ENCODE measurements around the gene DTX2.
"Not testable (repeated sequence)": the region's sequence is repeated elsewhere in the genome, so short reads cannot be mapped to it uniquely, and the experiment has no call there.

Gene DTX2

DNA sequence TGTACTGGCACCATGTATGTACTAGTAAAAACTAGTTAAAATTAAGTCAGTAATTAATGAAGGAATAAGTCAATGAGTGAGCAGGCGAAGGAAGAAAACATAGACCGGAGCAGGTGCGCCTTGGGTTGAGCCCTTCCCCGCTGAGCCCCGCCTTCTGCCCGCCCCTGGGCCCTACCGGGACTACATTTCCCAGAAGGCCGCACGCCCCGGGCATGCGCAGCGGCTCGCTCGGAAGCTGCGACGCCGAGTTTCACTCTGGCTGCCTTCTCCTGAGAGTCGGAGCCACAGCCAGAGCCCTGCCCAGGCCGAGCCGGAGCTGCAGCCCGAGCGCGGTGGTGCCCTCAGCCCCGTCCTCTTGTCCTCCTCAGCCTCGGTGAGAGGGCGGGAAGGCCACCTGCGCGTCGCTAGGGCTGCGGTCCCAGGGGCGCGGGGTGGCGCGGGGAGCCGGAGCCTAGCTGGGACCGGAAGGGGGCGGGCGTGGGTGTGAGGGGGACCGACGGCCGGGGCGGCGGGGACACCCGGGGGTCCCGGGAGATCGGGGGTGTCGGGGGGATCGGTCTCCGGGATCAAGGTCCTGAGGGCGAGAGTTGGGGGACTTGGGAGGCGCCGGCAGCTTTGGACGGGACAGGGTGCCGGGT is at the start of gene DTX2:
Gene DTX2 (plus strand): TSS at position 246 of the 638 bp plus-strand sequence. CDS start 18,801 bp downstream, outside the sequence.
- DNase-seq (ENCODE audit: low read depth in 2 of 2, low spot score in 1 of 2), result peak in 1 of 2 donors; percentile 12

DNA sequence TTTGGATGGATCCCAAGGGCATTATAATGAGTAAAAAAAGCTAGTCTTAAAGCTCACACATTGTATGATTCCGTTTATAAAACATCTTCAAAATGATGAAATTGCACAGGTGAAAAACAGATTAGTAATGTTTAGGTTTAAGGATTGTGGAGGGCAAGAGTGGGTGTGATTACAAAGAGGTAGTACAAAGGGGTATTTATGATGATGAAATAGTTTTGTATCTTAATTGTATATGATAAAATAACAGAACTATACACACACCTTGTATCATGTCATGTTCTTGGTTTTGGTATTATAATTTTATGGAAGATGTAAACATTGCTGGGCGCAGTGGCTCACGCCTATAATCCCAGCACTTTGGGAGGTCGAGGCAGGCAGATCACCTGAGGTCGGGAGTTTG is 49.3 kb upstream of the DTX2 start:
- DNase-seq (ENCODE audit: low read depth in 2 of 2, low spot score in 1 of 2), result no peak

GRCh38 chr7:76417654-76418310 is 43.7 kb upstream of the DTX2 start:
- DNase-seq (ENCODE audit: low read depth in 2 of 2, low spot score in 1 of 2), result not testable (repeated sequence)

- DNase-seq (ENCODE audit: low read depth in 2 of 2, low spot score in 1 of 2), result not testable (repeated sequence)
Observed at GRCh38 chr7:76421097-76421496, 40.4 kb upstream of the DTX2 start.

DNA sequence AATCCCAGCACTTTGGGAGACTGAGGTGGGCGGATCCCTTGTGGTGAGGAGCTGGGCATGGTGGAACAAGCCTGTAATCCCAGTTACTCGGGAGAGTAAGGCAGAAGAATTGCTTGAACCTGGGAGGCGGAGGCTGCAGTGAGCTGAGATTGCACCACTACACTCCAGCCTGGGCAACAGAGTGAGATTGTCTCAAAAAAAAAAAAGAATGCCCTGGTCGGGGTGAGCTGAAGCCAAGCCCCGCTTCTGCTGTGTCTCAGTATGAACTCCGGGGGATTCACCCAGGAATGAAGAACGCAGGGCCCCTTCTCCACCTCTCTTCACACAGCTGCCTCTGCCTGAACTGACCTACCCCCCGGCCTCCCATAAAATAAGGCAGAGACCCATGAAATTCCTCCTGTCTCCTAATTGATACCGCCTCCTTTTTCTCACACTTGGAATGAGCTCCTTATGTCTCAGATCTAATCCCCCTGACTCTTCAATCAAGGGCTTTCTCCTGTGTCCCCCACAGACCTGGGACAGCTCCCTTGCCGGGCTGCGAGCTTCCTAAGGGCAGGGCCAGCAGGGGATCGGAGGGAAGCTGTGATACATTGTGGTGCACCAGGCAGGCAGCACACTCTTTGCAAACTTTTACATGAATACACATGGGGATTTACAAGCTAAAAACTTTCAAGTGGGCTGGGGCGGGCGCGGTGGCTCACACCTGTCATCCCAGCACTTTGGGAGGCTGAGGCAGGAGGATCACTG is 37.7 kb upstream of the DTX2 start:
- no peak for DNase-seq (ENCODE audit: low read depth in 2 of 2, low spot score in 1 of 2)

GRCh38 chr7:76424413-76425111 is 36.9 kb upstream of the DTX2 start, which contains the start of gene ZP3:
ZP3 (plus strand) TSS chr7:76424950; CDS start chr7:76424965, 15 bp downstream.
- no peak for DNase-seq (ENCODE audit: low read depth in 2 of 2, low spot score in 1 of 2)

GRCh38 chr7:76425156-76425555 is 36.4 kb upstream of the DTX2 start:
- DNase-seq (ENCODE audit: low read depth in 2 of 2, low spot score in 1 of 2), result no peak

DNA sequence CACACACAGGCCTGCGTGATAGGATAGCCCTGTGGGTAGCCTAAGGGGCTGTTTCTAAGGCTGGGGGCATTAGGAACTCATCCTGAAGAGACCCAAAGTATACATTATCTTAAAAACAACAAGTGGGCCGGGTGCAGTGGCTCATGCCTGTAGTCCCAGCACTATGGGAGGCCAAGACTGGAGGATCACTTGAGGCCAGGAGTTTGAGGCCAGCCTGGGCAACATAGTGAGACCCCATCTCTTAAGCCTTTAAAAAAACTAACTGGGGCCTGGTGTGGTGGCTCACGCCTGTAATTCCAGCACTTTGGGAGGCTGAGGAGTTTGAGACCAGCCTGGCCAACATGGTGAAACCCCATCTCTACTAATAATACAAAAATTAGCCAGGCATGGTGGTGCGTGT is 36.0 kb upstream of the DTX2 start:
- not testable (repeated sequence) for DNase-seq (ENCODE audit: low read depth in 2 of 2, low spot score in 1 of 2)

- DNase-seq (ENCODE audit: low read depth in 2 of 2, low spot score in 1 of 2), result no peak
Observed at GRCh38 chr7:76426246-76426645, 35.3 kb upstream of the DTX2 start.

DNA sequence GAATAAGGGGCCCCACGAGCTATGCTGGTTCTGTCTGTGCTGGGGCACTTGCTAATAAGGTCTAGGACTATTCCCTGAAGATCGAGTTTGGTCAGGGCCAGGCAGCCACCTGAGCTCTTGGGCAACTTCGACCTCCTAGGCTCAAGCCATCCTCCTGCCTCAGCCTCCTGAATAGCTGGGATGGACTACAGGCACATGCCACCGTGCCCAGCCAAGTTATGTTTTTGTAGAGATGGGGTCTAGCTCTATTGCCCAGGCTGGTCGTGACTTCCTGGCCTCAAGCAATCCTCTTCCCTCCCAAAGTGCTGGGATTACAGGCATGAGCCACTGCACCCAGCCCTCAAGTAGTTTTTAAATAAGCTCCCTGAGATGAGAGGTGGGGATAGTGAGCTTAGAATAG is 33.9 kb upstream of the DTX2 start:
- no peak for DNase-seq (ENCODE audit: low read depth in 2 of 2, low spot score in 1 of 2)

GRCh38 chr7:76428149-76428823 is 33.2 kb upstream of the DTX2 start:
- no peak for DNase-seq (ENCODE audit: low read depth in 2 of 2, low spot score in 1 of 2)

DNA sequence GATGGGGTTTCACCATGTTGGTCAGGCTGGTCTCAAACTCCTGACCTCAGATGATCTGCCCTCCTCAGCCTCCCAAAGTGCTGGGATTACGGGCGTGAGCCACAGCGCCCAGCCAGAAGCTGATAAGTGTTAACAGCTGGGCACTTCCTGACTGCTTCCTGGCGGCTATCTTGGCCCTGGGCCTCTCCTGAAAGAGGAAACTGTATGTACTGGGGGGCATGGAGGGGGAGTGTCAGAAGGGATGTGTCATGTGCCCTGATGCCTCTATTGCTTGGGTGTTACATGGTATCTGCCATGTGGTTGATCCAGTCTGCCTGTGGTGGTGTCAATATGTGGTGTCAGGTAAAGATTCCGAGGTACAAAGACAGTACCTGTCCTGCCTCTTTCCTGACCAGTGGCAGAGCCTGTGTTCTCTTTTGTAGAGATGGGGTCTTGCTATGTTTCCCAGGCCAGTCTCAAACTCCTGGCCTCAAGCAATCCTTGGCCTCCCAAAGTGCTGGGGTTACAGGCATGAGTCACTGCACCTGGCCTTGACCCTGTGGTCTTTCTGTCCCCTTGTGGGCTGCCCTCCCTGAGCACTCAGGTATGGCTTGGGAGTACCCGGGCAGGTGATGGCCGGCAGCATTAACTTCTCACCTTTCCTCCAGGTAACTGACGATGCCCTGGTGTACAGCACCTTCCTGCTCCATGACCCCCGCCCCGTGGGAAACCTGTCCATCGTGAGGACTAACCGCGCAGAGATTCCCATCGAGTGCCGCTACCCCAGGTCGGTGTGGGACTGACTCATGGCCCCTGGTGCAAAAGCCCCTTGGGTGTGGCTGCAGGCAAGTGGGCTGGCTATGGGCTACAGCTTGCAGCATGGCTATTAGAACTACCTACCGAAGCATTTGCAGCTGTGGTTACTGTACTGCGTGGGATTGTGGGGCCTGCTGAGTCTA is 32.4 kb upstream of the DTX2 start:
- DNase-seq (ENCODE audit: low read depth in 2 of 2, low spot score in 1 of 2), result no peak

- no peak for DNase-seq (ENCODE audit: low read depth in 2 of 2, low spot score in 1 of 2)
Observed at GRCh38 chr7:76430211-76430610, 31.3 kb upstream of the DTX2 start.

DNA sequence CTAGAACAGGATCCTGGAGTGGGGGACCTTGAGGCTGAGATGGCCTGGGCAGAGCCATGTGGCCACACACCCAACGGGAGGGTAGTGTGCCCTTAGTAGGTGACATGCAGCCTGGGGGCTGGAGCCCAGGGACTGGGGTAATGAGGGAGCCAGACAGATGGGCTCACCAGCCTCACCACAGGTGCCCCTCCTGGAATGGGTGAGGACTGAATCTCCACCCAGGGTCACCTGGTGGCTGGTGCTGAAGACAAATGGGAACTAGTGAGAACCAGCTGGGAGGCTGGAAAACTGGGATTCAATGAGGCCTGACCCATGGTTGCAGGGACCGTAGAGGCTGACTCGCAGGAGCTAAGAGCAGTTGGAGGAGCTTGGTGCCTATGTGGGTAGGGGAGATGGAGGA is 30.7 kb upstream of the DTX2 start:
- no peak for DNase-seq (ENCODE audit: low read depth in 2 of 2, low spot score in 1 of 2)

GRCh38 chr7:76437873-76438272 is 23.6 kb upstream of the DTX2 start:
- DNase-seq (ENCODE audit: low read depth in 2 of 2, low spot score in 1 of 2), result peak; percentile 21 to 24

DNA sequence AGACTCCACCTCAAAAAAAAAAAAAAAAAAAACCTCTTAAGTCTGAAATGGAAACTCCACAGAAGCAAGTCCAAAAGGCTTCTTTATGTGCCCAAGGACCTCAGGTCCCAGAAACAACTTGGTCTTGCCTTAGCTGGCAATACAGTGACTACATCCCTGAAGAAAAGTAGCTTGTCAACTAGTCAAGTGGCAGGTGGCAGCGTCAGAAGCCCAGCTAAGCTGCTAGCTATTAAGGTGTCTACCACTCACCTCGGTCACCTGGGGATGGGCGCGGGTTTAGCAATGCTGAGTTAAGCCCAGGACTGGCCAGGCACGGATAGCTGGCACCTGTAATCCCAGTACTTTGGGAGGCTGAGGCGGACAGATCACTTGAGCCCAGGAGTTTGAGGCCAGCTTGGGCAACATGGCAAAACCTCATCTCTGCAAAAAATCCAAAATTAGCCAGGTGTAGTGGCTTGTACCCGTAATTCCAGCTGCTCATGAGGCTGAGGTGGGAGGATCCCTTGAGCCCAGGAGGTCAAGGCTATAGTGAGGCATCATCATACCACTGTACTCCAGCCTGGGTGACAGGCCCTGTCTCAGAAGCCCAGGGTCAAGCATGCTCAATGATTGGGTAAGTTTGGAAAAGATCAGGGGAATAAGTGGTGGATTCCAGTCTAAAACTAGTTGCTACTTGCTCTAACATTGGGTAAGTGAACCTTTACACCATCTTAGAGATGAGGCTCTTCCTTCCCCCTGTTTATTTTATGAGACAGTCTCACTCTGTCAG is 22.2 kb upstream of the DTX2 start:
- not testable (repeated sequence) for DNase-seq (ENCODE audit: low read depth in 2 of 2, low spot score in 1 of 2)

DNA sequence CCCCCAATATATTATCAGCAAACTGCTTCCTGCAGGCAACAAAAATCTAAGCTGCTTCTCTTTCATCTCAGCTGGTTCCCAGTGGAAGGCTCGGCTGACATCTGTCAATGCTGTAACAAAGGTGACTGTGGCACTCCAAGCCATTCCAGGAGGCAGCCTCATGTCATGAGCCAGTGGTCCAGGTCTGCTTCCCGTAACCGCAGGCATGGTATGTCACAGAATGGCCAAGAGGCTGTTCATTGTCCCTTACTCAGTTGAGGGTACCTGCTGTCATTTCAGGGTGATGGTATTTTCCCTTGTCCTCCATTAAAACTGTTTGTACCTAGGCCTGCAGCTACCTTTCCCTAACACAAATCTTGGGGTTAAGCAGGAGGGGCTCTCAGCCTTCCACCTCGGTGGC is 21.1 kb upstream of the DTX2 start:
- not testable (repeated sequence) for DNase-seq (ENCODE audit: low read depth in 2 of 2, low spot score in 1 of 2)

GRCh38 chr7:76441792-76442191 is 19.7 kb upstream of the DTX2 start:
- not testable (repeated sequence) for DNase-seq (ENCODE audit: low read depth in 2 of 2, low spot score in 1 of 2)

All from stimulated activated CD8-positive, alpha-beta memory T cell treated with anti-CD3 and anti-CD28 coated beads, Interleukin-4, amount 100 ng/mL, for 4 hours (primary cell).